MCF 10A (cell line): Measurements from ENCODE around the gene JAM2. TPM values are rescaled to one million over a fixed set of nuclear protein-coding genes. Genes with fewer than 3 reads are reported as not detected.
A peak's percentile ranks its signal among the peaks of the same experiment; 100 is the strongest.

Source experiments
- BruUV-seq: library from RNA; stranded (reverse); fragments of 400-500 nt; replicated peaks from 2 replicates; lab custom pipeline; 2021; lab: Mats Ljungman, UMichigan
- CTCF ChIA-PET: fragments of 300-600 bp; sonication (Branson Sonifier 250); formaldehyde crosslinking; extraction: SDS; loops from one replicate; lab custom pipeline; 2021; ENCODE audit warnings: antibody characterized with exemption, inconsistent platforms; lab: Yijun Ruan, JAX
- POLR2A ChIA-PET: fragments of 300-600, 350-650 bp; sonication (Branson Sonifier 250); formaldehyde crosslinking; extraction: SDS; loops from one replicate; lab custom pipeline; 2020; ENCODE audit warnings: antibody characterized with exemption, inconsistent platforms; lab: Yijun Ruan, JAX
- DNase-seq: peaks from one replicate; pipeline ENCODE4 v3.0.0-alpha.2; 2018; ENCODE audit not compliant: unreplicated experiment
- H3K27ac Mint-ChIP-seq: one replicate; pipeline ENCODE4 v1.8.0; 2022; ENCODE audit warnings: mild to moderate bottlenecking, low read depth, mixed read lengths; ENCODE audit not compliant: unreplicated experiment
- H3K27me3 Mint-ChIP-seq: one replicate; pipeline ENCODE4 v1.8.0; 2022; ENCODE audit warnings: mixed read lengths; ENCODE audit not compliant: insufficient read depth, unreplicated experiment
- H3K36me3 Mint-ChIP-seq: one replicate; pipeline ENCODE4 v1.8.0; 2022; ENCODE audit warnings: mild to moderate bottlenecking, moderate library complexity, mixed read lengths; ENCODE audit not compliant: insufficient read depth, unreplicated experiment
- H3K4me1 Mint-ChIP-seq: one replicate; pipeline ENCODE4 v1.8.0; 2022; ENCODE audit warnings: mixed read lengths; ENCODE audit not compliant: insufficient read depth, unreplicated experiment
- H3K4me3 Mint-ChIP-seq: one replicate; pipeline ENCODE4 v1.8.0; 2022; ENCODE audit warnings: mild to moderate bottlenecking, moderate library complexity, mixed read lengths; ENCODE audit not compliant: unreplicated experiment
- H3K9me3 Mint-ChIP-seq: one replicate; pipeline ENCODE4 v1.8.0; 2022; ENCODE audit warnings: mixed read lengths; ENCODE audit not compliant: unreplicated experiment
- intact Hi-C: fragments of 100-400 bp; cut with micrococcal nuclease; formaldehyde crosslinking; loops from 2 replicates; pipeline ENCODE4 v1.14.1; 2022
- total RNA-seq: library from RNA; stranded (reverse); gene quantifications from 2 replicates; pipeline ENCODE4 v1.2.3, GENCODE V29; 2022
- TF ChIP-seq, protein P1 (sequence below): fragments of 200-600 bp; IDR thresholded peaks from one replicate; pipeline ENCODE4 v1.8.0; 2022; ENCODE audit warnings: antibody characterized with exemption, mild to moderate bottlenecking; ENCODE audit not compliant: unreplicated experiment

Gene JAM2
- total RNA-seq, 1 experiment from 2014 or later: 0.07 TPM

DNA sequence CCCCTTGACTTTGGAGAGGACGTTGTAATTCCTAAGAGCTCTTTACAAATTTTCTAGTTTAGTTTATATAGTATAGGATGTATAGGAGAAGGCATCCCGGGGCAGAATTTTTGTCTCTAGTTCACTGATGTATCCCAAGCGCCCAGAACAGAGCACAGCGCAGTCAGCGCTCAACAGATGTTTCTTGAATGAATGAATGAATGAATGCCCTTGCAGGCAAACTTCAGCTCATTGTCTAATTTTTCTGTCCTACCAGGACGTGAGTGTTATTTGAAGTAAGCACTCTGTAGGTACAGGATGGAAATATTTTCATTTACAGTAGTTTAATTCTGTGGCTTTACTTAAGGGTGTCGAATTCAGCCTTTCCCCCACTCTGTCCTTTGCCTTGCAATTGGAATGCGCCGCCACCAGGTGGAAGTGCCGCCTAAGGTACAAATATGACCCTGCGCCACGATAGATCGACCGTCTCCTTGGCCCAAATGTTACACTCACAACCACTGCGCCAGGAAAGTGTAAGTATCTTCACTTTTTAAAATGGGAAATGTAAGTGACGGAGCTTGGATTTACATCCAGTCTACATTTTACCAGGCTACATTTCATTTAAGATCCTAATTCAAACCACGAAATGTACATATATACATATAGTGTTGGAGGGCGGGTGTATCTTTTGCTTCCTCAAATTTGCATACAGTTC, 30.9 kb upstream of the JAM2 start:
- POLR2A ChIA-PET: interaction anchor here (0.5 to 5.4 kb wide), 17 partner anchors 9 to 1944 kb away, joined by 3 to 42 read pairs (median 3); partner anchors contain the start of genes ATP5PF and GABPA
- Mint-ChIP-seq H3K27ac (peak overlapping the region; percentile 51), H3K9me3 (no peaks in the 10 kb centered on the region), H3K4me1 (peaks cover 16% of the 10 kb centered on the region), H3K4me3 (peak overlapping the region; percentile 87), H3K36me3 (peaks cover 8% of the 10 kb centered on the region), H3K27me3 (no peaks in the 10 kb centered on the region)
- peak; percentile 85 for DNase-seq
- TF ChIP-seq, protein P1, sequence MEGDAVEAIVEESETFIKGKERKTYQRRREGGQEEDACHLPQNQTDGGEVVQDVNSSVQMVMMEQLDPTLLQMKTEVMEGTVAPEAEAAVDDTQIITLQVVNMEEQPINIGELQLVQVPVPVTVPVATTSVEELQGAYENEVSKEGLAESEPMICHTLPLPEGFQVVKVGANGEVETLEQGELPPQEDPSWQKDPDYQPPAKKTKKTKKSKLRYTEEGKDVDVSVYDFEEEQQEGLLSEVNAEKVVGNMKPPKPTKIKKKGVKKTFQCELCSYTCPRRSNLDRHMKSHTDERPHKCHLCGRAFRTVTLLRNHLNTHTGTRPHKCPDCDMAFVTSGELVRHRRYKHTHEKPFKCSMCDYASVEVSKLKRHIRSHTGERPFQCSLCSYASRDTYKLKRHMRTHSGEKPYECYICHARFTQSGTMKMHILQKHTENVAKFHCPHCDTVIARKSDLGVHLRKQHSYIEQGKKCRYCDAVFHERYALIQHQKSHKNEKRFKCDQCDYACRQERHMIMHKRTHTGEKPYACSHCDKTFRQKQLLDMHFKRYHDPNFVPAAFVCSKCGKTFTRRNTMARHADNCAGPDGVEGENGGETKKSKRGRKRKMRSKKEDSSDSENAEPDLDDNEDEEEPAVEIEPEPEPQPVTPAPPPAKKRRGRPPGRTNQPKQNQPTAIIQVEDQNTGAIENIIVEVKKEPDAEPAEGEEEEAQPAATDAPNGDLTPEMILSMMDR: peak; percentile 84
- intact Hi-C loops: loop anchor here (1.0 kb wide), 3 partner anchors 100 to 1109 kb away; no protein-coding TSS in a partner anchor
- BruUV-seq: no TSS peak
- CTCF ChIA-PET: interaction anchor here (0.6 to 2.4 kb wide), 54 partner anchors 9 to 1378 kb away, joined by 3 to 63 read pairs (median 4); partner anchors contain the start of genes ATP5PF, GABPA and JAM2

DNA sequence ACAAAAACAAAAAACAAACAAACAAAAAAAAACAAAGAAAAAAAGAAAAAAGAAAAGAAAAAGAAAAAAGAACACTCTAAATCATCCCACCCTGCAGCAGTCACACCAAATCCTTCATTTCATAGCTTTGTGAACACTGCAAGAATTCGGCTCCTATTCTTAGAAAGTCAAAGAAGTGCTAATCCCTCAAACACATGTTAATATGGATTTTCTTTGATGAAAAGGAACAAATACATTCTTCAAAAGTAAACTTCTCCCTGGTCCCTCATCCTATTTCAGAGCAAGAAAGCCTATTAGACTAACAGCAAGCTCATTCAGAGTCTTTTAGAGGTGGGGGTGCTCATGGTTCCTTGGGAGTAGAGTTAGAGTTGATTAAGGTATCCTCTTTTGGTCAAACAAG, 24.6 kb upstream of the JAM2 start:
- H3K4me1 Mint-ChIP-seq: no peaks in the 10 kb centered on the region
- H3K36me3 Mint-ChIP-seq: no peaks in the 10 kb centered on the region
- ChIA-PET CTCF (no interaction called here), POLR2A (no interaction called here)
- DNase-seq: no peak
- TF ChIP-seq, protein P1: no peak
- H3K4me3 Mint-ChIP-seq: no peak overlapping the region
- no peaks in the 10 kb centered on the region for H3K9me3 Mint-ChIP-seq
- no TSS peak for BruUV-seq
- intact Hi-C loops: no loop called here
- no peak overlapping the region for H3K27ac Mint-ChIP-seq
- H3K27me3 Mint-ChIP-seq: peaks cover 10% of the 10 kb centered on the region

DNA sequence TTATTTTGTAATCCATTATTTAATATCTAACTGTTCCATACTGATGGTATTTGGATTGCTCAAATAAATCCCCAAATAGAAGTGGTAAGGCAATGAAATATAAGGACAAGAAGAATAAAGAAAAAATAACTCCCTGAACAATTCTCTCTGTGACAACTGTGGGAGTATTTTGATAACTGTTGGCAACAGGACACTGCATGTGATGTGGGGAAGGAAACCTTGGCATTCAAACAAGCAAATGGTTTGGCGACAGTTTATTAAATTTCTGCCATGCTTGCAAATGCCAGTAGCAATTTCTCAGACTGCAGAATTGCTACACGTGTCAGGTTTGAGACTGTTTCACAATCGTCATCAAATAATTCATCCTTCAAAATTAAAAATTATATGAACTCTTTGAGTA, 23.2 kb upstream of the JAM2 start:
- intact Hi-C loops: no loop called here
- no peaks in the 10 kb centered on the region for H3K4me1 Mint-ChIP-seq

DNA sequence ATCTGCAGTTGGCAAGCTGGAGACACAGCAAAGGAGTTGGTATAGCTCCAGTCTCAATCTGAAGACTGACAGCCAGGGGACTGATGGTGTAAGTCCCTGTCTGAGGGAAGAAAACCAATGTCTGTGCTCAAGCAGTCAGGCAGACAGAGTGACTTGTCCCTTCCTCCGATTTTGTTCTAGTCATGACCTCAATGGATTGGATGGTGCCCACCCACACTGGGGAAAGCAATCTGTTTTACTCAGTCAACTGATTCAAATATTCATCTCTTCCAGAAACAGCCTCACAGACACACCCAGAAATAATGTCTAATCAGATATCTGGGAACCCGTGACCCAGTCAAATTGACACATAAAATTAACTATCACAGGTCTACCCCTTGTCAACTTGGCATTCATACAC, 19.9 kb upstream of the JAM2 start:
- ChIA-PET CTCF (interaction anchor here (1.0 to 3.3 kb wide), 2 partner anchors 11 kb away, joined by 3 to 19 read pairs; no protein-coding TSS in a partner anchor), POLR2A (no interaction called here)
- no TSS peak for BruUV-seq
- Mint-ChIP-seq H3K27ac (no peak overlapping the region), H3K27me3 (peaks cover 10% of the 10 kb centered on the region), H3K9me3 (no peaks in the 10 kb centered on the region), H3K4me1 (no peaks in the 10 kb centered on the region), H3K36me3 (no peaks in the 10 kb centered on the region), H3K4me3 (no peak overlapping the region)
- intact Hi-C loops: no loop called here
- TF ChIP-seq, protein P1: no peak
- DNase-seq: no peak

More for the DNA sequence above, 23.2 kb upstream of the JAM2 start:
- Mint-ChIP-seq H3K36me3 (no peaks in the 10 kb centered on the region), H3K27me3 (peaks cover 10% of the 10 kb centered on the region), H3K27ac (no peak overlapping the region), H3K9me3 (no peaks in the 10 kb centered on the region), H3K4me3 (no peak overlapping the region)
- CTCF ChIA-PET: interaction anchor here (0.7 to 3.3 kb wide), 4 partner anchors 8 to 287 kb away, joined by 3 to 19 read pairs (median 4); no protein-coding TSS in a partner anchor
- TF ChIP-seq, protein P1: no peak
- POLR2A ChIA-PET: no interaction called here
- no peak for DNase-seq
- no TSS peak for BruUV-seq
